DMS 273 treated with DMSO at 0.1 percent for 48 hours (cell line): ENCODE data around the gene HIVEP2.
"Not testable (repeated sequence)": the region's sequence is repeated elsewhere in the genome, so short reads cannot be mapped to it uniquely, and the experiment has no call there.

Experiments
- DNase-seq: peaks from one replicate; lab custom pipeline; 2025; lab: John Stamatoyannopoulos, UW

Gene HIVEP2

GRCh38 chr6:142945049-142945445 lies at the start of gene HIVEP2:
HIVEP2 (minus strand) TSS chr6:142945176; CDS start chr6:142774738, 170,438 bp downstream.
- DNase-seq: peak; percentile 36

- DNase-seq: no peak
Observed at GRCh38 chr6:142993977-142994376, 49.0 kb upstream of the HIVEP2 start.

- no peak for DNase-seq
Observed at GRCh38 chr6:142987490-142987889, 42.5 kb upstream of the HIVEP2 start.

- DNase-seq: no peak
Observed at GRCh38 chr6:142985281-142985680, 40.3 kb upstream of the HIVEP2 start.

GRCh38 chr6:142984386-142984785 lies 39.4 kb upstream of the HIVEP2 start:
- no peak for DNase-seq

GRCh38 chr6:142975365-142975764 lies 30.4 kb upstream of the HIVEP2 start:
- no peak for DNase-seq

- not testable (repeated sequence) for DNase-seq
Observed at GRCh38 chr6:142970941-142971340, 26.0 kb upstream of the HIVEP2 start.

- no peak for DNase-seq
Observed at GRCh38 chr6:142968601-142969000, 23.6 kb upstream of the HIVEP2 start.

- DNase-seq: no peak
Observed at GRCh38 chr6:142966294-142966693, 21.3 kb upstream of the HIVEP2 start.

- no peak for DNase-seq
Observed at GRCh38 chr6:142965164-142965563, 20.2 kb upstream of the HIVEP2 start.

GRCh38 chr6:142960098-142960497 lies 15.1 kb upstream of the HIVEP2 start:
- DNase-seq: no peak

- DNase-seq: peak; percentile 44
Observed at GRCh38 chr6:142958343-142958742, 13.4 kb upstream of the HIVEP2 start.

- no peak for DNase-seq
Observed at GRCh38 chr6:142956726-142957125, 11.8 kb upstream of the HIVEP2 start.

- no peak for DNase-seq
Observed at GRCh38 chr6:142954844-142955243, 9.9 kb upstream of the HIVEP2 start.

GRCh38 chr6:142953373-142954273 lies 8.6 kb upstream of the HIVEP2 start:
- DNase-seq: no peak

GRCh38 chr6:142952614-142953013 lies 7.6 kb upstream of the HIVEP2 start:
- DNase-seq: no peak

GRCh38 chr6:142950291-142950690 lies 5.3 kb upstream of the HIVEP2 start:
- no peak for DNase-seq

GRCh38 chr6:142947714-142948480 lies 2.9 kb upstream of the HIVEP2 start:
- no peak for DNase-seq

GRCh38 chr6:142946924-142947713 lies 2.1 kb upstream of the HIVEP2 start:
- DNase-seq: peak; percentile 38

- DNase-seq: peak; percentile 86
Observed at GRCh38 chr6:142946181-142946923, 1.4 kb upstream of the HIVEP2 start.

- DNase-seq: no peak
Observed at GRCh38 chr6:142945446-142946180, 637 bp upstream of the HIVEP2 start.
